Left ventricle myocardium superior (tissue), 1 donor: ENCODE measurements around the gene SRRT. TPM values are rescaled to one million over a fixed set of nuclear protein-coding genes. Genes with fewer than 3 reads are reported as not detected.
A peak's percentile ranks its signal among the peaks of the same experiment; 100 is the strongest.
"Not testable (repeated sequence)": the region's sequence is repeated elsewhere in the genome, so short reads cannot be mapped to it uniquely, and the experiment has no call there.

ENCODE experiments used
- ATAC-seq: fragments of 200-7000 bp; cut with Tn5 transposase; one replicate; pipeline ENCODE4 v1.9.1; 2020; ENCODE audit warnings: mild to moderate bottlenecking, moderate library complexity
- DNase-seq: peaks from one replicate; pipeline ENCODE4 v3.0.0-alpha.2; 2020
- intact Hi-C: fragments of 100-400 bp; cut with micrococcal nuclease; formaldehyde crosslinking; loops from one replicate; pipeline ENCODE4 v1.11.0; 2022
- microRNA-seq: library from miRNA; unstranded; fragments of <30 nt; microRNA quantifications from one replicate; pipeline ENCODE4 v1.2.0, GENCODE V29; 2020; ENCODE audit warnings: borderline number of aligned reads
- total RNA-seq: library from RNA; stranded (reverse); fragmentation: NEBNext Ultra II Directional; extraction: Animal tissue kit (Norgen Biotek cat#: 25700); gene quantifications from one replicate; pipeline ENCODE4 v1.2.1, GENCODE V29; 2021
- donor health status: DM: no; HTN: yes; CAD: no; lungs with severe emphysema.

The SRRT gene
- total RNA-seq, 1 donor from 2014 or later: 63.2 TPM

GRCh38 chr7:100902638-100903037 is 27.7 kb downstream of the SRRT start:
- intact Hi-C loops: no loop called here
- ATAC-seq (no peak), DNase-seq (no peak)

- no peak for DNase-seq
- intact Hi-C loops: no loop called here
Observed at GRCh38 chr7:100908512-100908911, 33.6 kb downstream of the SRRT start.

GRCh38 chr7:100910443-100910842 is 35.5 kb downstream of the SRRT start:
- ATAC-seq, DNase-seq, intact Hi-C loops: not testable (repeated sequence)

More at GRCh38 chr7:100908512-100908911, 33.6 kb downstream of the SRRT start:
- no peak for ATAC-seq

GRCh38 chr7:100911484-100911883 is 36.6 kb downstream of the SRRT start:
- DNase-seq: no peak
- no peak for ATAC-seq
- intact Hi-C loops: no loop called here

- DNase-seq (no peak), ATAC-seq (peak; percentile 21)
- intact Hi-C loops: no loop called here
Observed at GRCh38 chr7:100914208-100914878, 39.4 kb downstream of the SRRT start.

- no peak for ATAC-seq
- intact Hi-C loops: no loop called here
- no peak for DNase-seq
Observed at GRCh38 chr7:100914879-100915447, 40.1 kb downstream of the SRRT start.

- not testable (repeated sequence) for ATAC-seq
Observed at GRCh38 chr7:100919335-100919734, 44.4 kb downstream of the SRRT start.

GRCh38 chr7:100919779-100920437 is 45.0 kb downstream of the SRRT start:
- DNase-seq, ATAC-seq, intact Hi-C loops: not testable (repeated sequence)

More at GRCh38 chr7:100919335-100919734, 44.4 kb downstream of the SRRT start:
- DNase-seq, intact Hi-C loops: not testable (repeated sequence)

GRCh38 chr7:100921039-100921438 is 46.1 kb downstream of the SRRT start:
- intact Hi-C loops: no loop called here
- DNase-seq (no peak), ATAC-seq (no peak)

- intact Hi-C loops, DNase-seq, ATAC-seq: not testable (repeated sequence)
Observed at GRCh38 chr7:100923616-100924015, 48.7 kb downstream of the SRRT start.

- DNase-seq (no peak), ATAC-seq (no peak)
- intact Hi-C loops: no loop called here
Observed at GRCh38 chr7:100929808-100930174, 54.9 kb downstream of the SRRT start.

GRCh38 chr7:100933734-100934133 is 58.8 kb downstream of the SRRT start:
- intact Hi-C loops: no loop called here
- no peak for ATAC-seq
- DNase-seq: no peak

GRCh38 chr7:100935381-100935780 is 60.5 kb downstream of the SRRT start:
- DNase-seq, ATAC-seq, intact Hi-C loops: not testable (repeated sequence)

GRCh38 chr7:100936167-100936566 is 61.3 kb downstream of the SRRT start:
- ATAC-seq, DNase-seq, intact Hi-C loops: not testable (repeated sequence)

Small RNA genes within 50 kb of the gene (microRNA-seq; reads per million reads assigned to microRNA genes)
- gene MIR6875: not detected

Other genes starting within 250 kb of the SRRT start
- not detected for gene TFR2, start 233.6 kb upstream of the SRRT start, total RNA-seq
- not detected for gene ACTL6B, start 218.7 kb upstream of the SRRT start, total RNA-seq
- 112 TPM for gene GNB2, start 201.4 kb upstream of the SRRT start, total RNA-seq
- 29.4 TPM for gene GIGYF1, start 180.9 kb upstream of the SRRT start, total RNA-seq
- gene POP7, start 169.0 kb upstream of the SRRT start, total RNA-seq: 30.0 TPM
- not detected for gene EPO, start 154.6 kb upstream of the SRRT start, total RNA-seq
- gene ZAN, start 141.5 kb upstream of the SRRT start, total RNA-seq: not detected
- gene EPHB4, start 47.6 kb upstream of the SRRT start, total RNA-seq: 22.7 TPM
- 9.0 TPM for gene SLC12A9, start 22.4 kb upstream of the SRRT start, total RNA-seq
- gene TRIP6, start 7.7 kb upstream of the SRRT start, total RNA-seq: 13.6 TPM
- gene UFSP1, start 14.6 kb downstream of the SRRT start, total RNA-seq: 1.9 TPM
- 0.40 TPM for gene ACHE, start 20.8 kb downstream of the SRRT start, total RNA-seq
- gene MUC3A, start 74.4 kb downstream of the SRRT start, total RNA-seq: 0.57 TPM
- not detected for gene MUC12, start 94.5 kb downstream of the SRRT start, total RNA-seq
- not detected for gene MUC17, start 145.0 kb downstream of the SRRT start, total RNA-seq
- gene TRIM56, start 210.4 kb downstream of the SRRT start, total RNA-seq: 16.6 TPM